Subcutaneous adipose tissue (tissue), 4 donors: Measurements from ENCODE around the gene EPB41L2. TPM values are rescaled to one million over a fixed set of nuclear protein-coding genes. Genes with fewer than 3 reads are reported as not detected.

Source experiments
- total RNA-seq, 4 donors: library from RNA; depleted of rRNA; stranded (reverse); fragments of >200 nt; gene quantifications; one replicate each; pipeline ENCODE4 v1.1.0, GENCODE V29; 2016
- TF ChIP-seq, protein P1 (sequence below): fragments of 450-650 bp; IDR thresholded peaks from one replicate; pipeline ENCODE4 v1.5.1; 2016; ENCODE audit warnings: low read depth, mild to moderate bottlenecking, control low read depth, antibody characterized with exemption, moderate library complexity

The EPB41L2 gene
- total RNA-seq, 4 donors from 2014 or later, result 124 to 189 (median 160) TPM

DNA sequence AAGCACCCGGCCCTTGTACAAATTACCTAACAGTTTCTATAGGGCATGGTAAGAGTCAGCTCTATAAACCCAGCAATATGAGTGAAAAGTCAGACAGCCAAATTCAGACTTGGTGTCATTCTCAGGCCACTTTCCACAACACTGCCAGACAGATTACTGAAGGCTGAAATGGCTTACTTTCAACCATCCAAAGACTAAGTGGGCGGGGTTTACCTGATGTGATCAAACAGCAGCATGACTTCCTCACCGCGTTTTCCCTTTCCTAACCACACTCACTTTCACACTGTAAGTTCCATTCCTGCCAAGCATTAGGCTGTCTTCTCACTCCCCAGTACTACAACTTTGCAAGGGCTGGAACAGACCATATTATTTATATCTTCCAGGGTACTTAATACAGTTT lies 149.9 kb downstream of the EPB41L2 start:
- TF ChIP-seq, protein P1, sequence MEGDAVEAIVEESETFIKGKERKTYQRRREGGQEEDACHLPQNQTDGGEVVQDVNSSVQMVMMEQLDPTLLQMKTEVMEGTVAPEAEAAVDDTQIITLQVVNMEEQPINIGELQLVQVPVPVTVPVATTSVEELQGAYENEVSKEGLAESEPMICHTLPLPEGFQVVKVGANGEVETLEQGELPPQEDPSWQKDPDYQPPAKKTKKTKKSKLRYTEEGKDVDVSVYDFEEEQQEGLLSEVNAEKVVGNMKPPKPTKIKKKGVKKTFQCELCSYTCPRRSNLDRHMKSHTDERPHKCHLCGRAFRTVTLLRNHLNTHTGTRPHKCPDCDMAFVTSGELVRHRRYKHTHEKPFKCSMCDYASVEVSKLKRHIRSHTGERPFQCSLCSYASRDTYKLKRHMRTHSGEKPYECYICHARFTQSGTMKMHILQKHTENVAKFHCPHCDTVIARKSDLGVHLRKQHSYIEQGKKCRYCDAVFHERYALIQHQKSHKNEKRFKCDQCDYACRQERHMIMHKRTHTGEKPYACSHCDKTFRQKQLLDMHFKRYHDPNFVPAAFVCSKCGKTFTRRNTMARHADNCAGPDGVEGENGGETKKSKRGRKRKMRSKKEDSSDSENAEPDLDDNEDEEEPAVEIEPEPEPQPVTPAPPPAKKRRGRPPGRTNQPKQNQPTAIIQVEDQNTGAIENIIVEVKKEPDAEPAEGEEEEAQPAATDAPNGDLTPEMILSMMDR, result no peak

DNA sequence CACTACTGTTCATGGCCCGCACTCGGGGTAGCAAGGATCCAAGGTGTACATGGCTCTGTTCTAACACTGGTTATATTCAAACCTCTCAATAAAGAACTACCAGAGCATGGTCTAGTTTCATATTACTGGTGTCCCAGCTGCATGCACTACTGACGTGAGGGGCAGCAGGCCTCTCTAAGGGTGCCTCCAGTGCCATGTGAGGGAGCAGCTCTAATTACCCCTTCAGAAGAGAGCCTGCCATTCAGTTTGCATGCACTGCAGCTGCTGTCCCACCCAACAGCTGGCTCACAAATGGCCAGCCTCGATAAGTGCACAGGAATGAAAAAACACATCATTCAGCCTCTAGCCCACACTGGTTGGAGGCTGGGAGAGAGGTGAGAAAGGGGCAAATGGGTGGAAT lies 150.6 kb downstream of the EPB41L2 start:
- TF ChIP-seq, protein P1, result no peak

DNA sequence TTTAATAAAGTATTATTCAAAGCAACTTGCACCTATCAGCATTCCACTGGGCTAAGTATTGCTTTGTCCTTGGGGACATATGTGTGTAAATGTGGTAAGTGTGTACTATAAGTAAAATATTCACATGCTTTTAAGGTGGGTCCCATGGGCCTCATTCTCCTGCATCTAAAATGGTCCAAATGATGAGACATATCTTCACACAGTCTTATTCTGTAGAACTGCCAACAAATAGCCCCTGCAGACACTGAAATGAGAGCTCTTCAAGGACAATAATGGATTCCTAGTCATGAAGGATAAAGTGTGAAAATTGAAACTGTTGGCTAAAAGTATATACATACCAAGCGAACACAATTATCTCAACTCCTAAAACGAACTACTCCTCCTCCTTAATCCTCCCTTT lies 154.1 kb downstream of the EPB41L2 start:
- TF ChIP-seq, protein P1, result no peak

DNA sequence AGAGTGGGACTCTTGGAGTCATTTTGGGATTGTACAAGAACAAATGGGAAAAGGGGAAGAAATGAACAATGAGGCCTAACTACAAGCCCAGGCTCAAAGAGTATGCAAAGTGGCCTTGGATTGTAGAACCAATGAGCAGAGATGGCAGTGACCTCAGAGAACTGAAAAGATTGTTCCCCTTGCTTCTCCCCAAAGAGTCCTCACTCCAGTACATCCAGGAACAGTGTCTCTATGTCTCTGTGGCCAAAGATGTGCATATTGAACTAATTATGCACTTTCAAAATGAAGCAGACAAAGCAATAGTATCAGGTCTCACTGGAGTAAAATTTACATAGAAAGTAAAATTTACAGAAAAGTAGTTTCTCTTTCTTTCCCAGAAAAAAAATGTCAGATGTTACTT lies 154.9 kb downstream of the EPB41L2 start:
- TF ChIP-seq, protein P1, result no peak

DNA sequence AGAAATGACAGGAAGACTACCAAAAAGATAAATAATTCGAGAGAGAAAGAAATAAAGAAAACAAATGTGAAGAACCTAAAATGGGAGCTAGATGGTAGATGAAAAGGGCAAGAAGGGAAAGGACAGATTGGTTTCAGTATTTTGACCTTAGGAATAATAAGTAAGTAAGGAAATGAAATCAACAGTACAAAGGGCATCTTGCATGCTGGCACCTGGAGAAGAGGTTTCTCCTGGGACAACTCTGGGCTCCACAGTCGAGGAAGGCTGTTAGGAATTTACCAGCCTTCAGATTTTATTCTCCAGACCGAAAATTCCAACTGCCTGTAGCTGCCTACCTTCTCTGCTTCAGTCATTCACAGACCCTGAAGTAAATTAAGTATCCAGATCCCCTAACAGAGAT lies 155.4 kb downstream of the EPB41L2 start:
- TF ChIP-seq, protein P1, result no peak

DNA sequence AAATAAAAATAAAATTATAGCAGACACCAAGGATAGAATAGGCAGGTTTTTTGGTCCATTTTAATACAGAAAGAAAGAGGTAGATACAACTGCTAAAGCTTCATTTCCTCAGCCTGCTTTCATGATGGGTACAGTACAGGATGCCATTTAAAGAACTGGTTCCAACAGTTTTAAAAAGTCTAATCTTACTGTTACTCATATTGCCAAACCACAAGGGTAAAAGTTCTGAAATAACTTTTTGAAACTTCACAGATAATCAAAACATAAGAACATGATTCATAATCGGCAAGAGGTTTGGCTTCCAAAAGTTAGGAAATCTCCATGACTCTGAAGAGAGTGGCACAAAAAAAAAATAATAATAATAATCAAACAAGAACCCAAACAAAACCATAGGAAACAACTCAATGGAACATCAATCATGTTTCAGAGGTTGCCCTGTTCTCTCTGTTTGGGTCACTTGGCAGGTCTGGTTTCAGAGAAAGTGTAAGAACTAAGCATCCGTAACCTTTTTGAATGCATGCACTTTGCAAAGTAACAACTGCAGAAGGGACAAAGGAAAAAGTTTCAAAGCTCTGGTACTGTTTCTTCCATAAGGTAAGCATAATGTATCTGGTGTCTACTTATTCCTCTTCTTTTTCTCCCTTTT lies 156.2 kb downstream of the EPB41L2 start:
- TF ChIP-seq, protein P1, result no peak

DNA sequence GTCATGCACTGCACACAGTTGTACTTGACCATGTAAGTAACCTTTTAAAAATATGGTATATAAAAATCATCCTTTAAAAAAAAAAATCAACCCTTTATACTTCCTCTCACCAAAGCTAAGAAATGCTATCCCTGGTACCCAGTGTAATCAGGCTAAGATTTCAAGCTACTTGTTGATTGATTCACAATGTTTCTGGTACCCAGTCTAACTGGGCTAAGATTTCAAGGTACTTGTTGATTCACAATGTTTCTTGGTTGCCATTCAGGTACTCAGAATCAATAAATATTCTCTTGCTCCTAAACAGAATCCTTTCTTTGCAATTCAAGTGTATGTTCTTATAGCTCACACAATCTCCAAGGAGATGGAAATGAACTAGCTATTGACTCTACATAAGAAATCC lies 159.4 kb downstream of the EPB41L2 start:
- TF ChIP-seq, protein P1, result no peak
